ENCODE data around the gene SARM1.
"Not testable (repeated sequence)": the region's sequence is repeated elsewhere in the genome, so short reads cannot be mapped to it uniquely, and the experiment has no call there.

Gene SARM1

DNA sequence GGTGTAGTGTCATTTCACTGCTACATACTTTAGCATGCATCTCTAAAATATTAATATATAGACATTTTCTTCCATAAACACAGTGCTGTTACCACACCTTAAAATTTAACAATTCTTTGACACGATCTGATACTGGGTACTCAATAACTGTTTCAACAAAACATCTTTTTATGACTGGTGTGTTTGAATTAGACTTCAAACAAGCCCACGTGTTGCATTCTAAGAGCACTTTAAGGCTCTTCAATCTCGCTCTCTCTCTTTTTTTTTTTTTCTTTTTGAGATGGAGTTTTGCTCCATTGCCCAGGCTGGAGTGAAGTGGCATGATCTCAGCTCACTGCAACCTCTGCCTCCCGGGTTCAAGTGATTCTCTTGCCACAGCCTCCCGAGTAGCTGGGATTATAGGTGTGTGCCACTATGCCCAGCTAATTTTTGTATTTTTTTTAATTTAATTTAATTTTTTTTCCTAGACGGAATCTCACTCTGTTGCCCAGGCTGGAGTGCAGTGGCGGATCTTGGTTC, 50.4 kb downstream of the SARM1 start:
- no peak for TF ChIP-seq ZFX (IDR thresholded peaks at IDR 0.05; ENCODE audit: borderline replicate concordance)
- TF ChIP-seq, protein P1, sequence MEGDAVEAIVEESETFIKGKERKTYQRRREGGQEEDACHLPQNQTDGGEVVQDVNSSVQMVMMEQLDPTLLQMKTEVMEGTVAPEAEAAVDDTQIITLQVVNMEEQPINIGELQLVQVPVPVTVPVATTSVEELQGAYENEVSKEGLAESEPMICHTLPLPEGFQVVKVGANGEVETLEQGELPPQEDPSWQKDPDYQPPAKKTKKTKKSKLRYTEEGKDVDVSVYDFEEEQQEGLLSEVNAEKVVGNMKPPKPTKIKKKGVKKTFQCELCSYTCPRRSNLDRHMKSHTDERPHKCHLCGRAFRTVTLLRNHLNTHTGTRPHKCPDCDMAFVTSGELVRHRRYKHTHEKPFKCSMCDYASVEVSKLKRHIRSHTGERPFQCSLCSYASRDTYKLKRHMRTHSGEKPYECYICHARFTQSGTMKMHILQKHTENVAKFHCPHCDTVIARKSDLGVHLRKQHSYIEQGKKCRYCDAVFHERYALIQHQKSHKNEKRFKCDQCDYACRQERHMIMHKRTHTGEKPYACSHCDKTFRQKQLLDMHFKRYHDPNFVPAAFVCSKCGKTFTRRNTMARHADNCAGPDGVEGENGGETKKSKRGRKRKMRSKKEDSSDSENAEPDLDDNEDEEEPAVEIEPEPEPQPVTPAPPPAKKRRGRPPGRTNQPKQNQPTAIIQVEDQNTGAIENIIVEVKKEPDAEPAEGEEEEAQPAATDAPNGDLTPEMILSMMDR (IDR thresholded peaks at IDR 0.05), result no peak
- H3K27ac ChIP-seq, result no peak overlapping the region

DNA sequence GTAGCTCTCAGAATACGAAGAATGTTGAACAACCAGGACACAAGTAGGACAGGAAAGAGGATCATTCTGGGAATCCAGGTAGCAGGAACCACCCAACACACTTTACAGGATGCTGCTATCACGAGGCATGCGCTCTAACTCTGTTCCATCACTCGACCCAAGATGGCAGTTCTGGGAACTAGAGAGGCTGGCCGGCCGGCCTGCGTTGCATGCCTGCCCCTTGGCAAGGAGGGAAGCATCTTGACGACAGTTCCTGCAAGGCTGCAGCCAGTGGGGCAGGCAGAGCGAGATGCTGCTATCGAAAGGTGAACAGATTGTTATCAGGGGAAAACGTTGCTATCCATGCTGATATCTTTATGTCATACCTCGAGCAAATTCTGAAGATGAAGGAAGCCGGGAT, 53.7 kb downstream of the SARM1 start:
- TF ChIP-seq ZFX (IDR thresholded peaks at IDR 0.05; ENCODE audit: borderline replicate concordance), result no peak
- TF ChIP-seq, protein P1 (IDR thresholded peaks at IDR 0.05), result no peak
- no peak overlapping the region for H3K27ac ChIP-seq

DNA sequence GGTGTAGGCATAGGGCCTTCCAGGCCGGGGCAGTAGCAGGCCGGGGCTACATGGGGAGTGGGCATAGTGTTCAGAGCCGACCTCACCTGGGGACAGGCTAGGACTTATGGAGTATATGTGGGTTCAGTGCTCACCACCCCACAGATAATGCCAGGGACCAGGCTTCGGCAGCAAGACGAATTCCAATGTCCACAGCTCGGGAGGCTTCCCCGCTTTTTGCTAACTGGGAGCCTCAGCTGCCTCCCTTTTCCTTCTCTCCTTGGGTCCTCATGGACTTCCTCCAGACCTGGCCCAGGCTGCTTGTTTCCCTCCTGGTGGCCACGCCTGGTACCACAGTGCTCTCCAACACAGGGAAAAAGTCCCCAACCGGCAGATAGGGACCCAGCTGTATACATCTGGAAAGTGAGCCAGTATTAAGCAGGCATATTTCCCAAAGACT, 54.6 kb downstream of the SARM1 start:
- H3K27ac ChIP-seq, result no peak overlapping the region
- TF ChIP-seq ZFX (IDR thresholded peaks at IDR 0.05; ENCODE audit: borderline replicate concordance), result no peak
- TF ChIP-seq, protein P1 (IDR thresholded peaks at IDR 0.05), result peak; percentile 36

DNA sequence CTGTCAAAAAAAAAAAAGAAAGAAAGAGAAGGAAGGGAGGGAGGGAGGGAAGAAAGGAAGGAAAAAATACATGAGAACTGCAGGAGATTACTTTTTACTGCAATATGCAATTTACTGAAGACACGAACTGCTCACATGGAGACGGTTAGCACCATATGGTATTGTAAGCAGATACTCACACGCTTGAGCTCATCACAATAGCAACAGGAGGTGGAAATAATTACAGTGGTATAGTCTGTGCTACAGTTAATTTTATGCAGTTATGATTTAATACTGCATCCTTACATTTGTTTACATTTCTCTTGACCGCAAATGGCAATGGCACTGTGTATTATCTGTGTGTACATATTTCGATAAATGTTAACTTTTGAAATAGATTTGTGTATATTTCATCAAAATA, 55.9 kb downstream of the SARM1 start:
- no peak for TF ChIP-seq ZFX (IDR thresholded peaks at IDR 0.05; ENCODE audit: borderline replicate concordance)
- TF ChIP-seq, protein P1 (IDR thresholded peaks at IDR 0.05), result no peak
- H3K27ac ChIP-seq, result no peak overlapping the region

DNA sequence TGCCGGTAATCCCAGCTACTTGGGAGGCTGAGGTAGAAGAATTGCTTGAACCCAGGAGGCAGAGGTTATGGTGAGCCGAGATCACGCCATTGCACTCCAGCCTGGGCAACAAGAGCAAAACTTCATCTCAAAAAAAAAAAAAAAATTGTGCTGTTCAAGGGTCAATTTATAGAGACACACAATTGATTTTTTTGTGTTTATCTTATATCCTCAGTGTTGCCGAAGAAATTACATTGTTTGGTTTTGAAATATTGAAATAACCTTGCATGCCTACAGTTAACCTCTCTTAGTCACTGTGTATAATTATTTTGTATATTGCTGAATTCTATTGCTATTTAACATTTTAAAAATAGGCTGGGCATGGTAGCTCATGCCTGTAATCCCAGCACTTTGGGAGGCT, 56.5 kb downstream of the SARM1 start:
- H3K27ac ChIP-seq, result not testable (repeated sequence)

DNA sequence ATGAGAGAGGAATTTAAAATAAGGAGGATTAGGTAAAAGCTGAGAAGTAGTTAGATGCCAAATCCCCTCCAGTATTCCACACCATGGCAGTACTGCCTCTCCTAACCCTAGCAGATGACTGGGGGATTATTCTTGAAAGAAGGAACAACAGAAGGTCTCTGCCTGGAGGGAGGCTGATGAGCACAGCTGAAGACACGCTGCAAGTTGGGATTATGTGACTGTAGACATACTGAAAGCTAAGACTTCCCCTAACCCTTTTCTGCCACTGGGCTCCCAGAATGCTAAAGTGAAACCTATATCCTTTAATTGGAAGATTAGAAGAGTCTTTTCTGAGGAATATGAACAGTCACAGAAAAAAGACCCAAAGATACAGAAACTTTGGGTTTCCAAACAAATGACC, 62.2 kb downstream of the SARM1 start:
- no peak for TF ChIP-seq ZFX (IDR thresholded peaks at IDR 0.05; ENCODE audit: borderline replicate concordance)
- TF ChIP-seq, protein P1 (IDR thresholded peaks at IDR 0.05), result no peak
- no peak overlapping the region for H3K27ac ChIP-seq

DNA sequence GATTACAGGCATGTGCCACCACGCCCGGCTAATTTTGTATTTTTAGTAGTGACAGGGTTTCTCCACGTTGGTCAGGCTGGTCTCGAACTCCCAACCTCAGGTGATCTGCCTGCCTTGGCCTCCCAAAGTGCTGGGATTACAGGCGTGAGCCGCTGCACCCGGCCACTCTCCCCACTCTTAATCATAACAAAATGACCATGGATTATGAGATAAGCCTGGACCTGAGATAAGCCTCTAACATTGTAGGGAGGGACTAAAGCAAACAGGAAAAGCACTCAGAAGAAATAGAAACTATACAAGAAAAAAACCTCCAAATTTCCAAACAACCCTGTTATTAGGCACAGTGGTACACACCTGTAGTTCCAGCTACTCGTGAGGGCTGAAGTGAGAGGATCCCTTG, 62.8 kb downstream of the SARM1 start:
- H3K27ac ChIP-seq, result not testable (repeated sequence)

DNA sequence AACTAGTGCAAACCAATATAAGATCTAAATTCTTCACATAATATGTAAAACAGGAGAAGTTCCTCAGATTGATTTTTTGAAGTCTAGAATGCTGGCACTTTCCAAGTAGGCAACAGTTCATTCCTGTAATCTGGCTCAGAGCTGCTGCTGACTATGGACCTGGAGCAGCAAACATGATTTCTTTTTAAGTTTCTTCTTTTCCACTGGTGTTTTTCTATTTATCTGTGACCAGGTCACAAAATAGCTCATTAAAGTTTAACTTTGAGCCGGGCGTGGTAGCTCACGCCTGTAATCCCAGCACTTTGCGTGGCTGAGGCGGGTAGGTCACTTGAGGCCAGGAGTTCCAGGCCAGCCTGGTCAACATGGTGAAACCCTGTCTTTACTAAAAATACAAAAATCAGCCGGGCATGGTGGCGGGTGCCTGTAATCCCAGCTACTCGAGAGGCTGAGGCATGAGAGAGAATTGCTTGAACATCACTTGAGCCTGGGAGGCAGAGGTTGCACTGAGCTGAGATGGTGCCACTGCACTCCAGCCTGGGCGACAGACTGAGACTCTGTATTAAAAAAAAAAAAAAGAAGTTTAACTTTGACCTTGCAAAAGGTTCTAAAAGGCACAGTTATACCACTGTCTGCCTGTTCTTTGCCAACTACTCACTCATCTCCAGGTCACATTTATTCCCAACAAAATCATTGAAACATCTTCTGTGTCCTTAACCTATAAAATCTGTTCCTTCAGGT, 72.6 kb downstream of the SARM1 start:
- no peak overlapping the region for H3K27ac ChIP-seq
- TF ChIP-seq, protein P1 (IDR thresholded peaks at IDR 0.05), result no peak
- TF ChIP-seq ZFX (IDR thresholded peaks at IDR 0.05; ENCODE audit: borderline replicate concordance), result no peak
